ENCODE data around the gene DHRS12. TPM values are rescaled to one million over a fixed set of nuclear protein-coding genes. Genes with fewer than 3 reads are reported as not detected.

Gene DHRS12
- total RNA-seq, 6 experiments from 2014 or later: 10.2 to 17.6 (median 12.4) TPM

GRCh38 chr13:51727634-51728274, 76.2 kb downstream of the DHRS12 start:
- H3K9me3 ChIP-seq: no peaks in the 10 kb centered on the region
- H3K4me3 ChIP-seq: peak overlapping the region in 1 of 3 donors; percentile 4
- WGBS (ENCODE audit: insufficient coverage, low coverage, low lambda C conversion rate, missing lambda C conversion rate): 24% methylated on average over 8 of the region's 8 CpGs
- H3K27me3 ChIP-seq: no peaks in the 10 kb centered on the region
- TF ChIP-seq POLR2A (IDR thresholded peaks at IDR 0.05): no peak
- TF ChIP-seq CTCF (IDR thresholded peaks at IDR 0.05): no peak
- H3K36me3 ChIP-seq: no peaks in the 10 kb centered on the region
- peaks cover 0 to 46% (median 17%) of the 10 kb centered on the region in 4 donors for H3K4me1 ChIP-seq
- DNase-seq (no peak), ATAC-seq (peak; percentile 46 to 56 (median 53))
- intact Hi-C loops (cut with DNase I): no loop called here
- peak overlapping the region; percentile 53 to 78 (median 65) for H3K27ac ChIP-seq

DNA sequence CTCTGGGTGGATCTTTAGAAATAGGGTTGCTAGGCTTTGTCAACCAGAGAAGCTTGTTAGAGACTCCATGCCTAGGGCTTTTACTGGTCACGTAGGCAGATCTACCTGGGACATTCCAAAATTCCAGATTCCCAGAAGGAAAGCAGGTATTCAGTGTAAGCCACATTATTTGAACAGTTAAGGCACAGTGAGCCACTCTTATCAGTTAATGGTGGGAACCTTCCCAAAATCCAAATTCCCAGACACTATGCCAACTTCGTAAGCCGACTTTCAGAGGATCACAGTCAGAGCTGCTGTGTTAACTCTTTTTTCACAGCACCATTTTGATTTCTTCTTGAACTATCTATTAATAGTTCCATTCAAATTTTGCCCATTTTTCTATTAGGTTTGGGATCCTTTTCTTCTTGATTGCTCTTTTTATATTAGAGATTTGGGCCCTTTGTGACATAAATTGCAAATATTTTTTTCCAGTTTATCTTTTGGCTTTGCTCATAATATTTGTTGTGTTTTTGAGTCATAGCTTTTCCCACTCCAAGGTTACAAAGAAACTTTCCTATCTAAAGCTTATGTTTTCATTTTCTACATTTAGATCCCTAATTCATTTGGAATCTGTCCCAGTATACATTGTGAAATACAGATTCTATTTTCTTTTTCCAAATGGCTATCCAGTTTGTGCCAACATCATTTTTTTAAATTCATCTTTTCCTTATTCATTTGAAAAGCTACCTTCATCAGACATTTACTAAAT, 77.3 kb downstream of the DHRS12 start:
- no peak for DNase-seq
- H3K27ac ChIP-seq: peak overlapping the region in 2 of 3 donors; percentile 65 to 78
- no peaks in the 10 kb centered on the region for H3K9me3 ChIP-seq
- peak; percentile 64 to 83 (median 77) for ATAC-seq
- TF ChIP-seq POLR2A (IDR thresholded peaks at IDR 0.05) (no peak), CTCF (IDR thresholded peaks at IDR 0.05) (no peak)
- WGBS (ENCODE audit: insufficient coverage, low coverage, low lambda C conversion rate, missing lambda C conversion rate): 16% methylated on average over 3 of the region's 3 CpGs
- peaks cover 0 to 40% (median 14%) of the 10 kb centered on the region in 4 donors for H3K4me1 ChIP-seq
- no peaks in the 10 kb centered on the region for H3K36me3 ChIP-seq
- H3K4me3 ChIP-seq: no peak overlapping the region
- intact Hi-C loops (cut with DNase I): no loop called here
- no peaks in the 10 kb centered on the region for H3K27me3 ChIP-seq

DNA sequence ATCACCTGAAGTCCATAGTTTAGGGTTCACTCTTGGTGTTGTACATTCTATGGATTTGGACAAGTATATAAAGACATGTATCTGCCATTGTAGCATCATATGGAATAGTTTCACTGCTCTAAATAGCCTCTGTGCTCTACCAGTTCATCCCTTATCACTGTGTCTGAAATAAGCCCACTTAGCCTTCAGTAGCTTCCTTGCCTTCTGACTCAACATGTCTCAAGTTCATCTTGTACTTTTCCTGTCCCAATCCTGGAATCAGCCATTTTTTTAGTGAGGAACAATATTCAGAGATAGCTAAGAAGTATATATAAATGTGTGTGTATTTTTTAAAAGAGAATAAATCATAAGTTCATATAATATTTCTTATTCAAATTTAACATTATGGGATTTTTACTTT, 79.2 kb downstream of the DHRS12 start:
- peaks cover 0 to 32% (median 10%) of the 10 kb centered on the region in 4 donors for H3K4me1 ChIP-seq

DNA sequence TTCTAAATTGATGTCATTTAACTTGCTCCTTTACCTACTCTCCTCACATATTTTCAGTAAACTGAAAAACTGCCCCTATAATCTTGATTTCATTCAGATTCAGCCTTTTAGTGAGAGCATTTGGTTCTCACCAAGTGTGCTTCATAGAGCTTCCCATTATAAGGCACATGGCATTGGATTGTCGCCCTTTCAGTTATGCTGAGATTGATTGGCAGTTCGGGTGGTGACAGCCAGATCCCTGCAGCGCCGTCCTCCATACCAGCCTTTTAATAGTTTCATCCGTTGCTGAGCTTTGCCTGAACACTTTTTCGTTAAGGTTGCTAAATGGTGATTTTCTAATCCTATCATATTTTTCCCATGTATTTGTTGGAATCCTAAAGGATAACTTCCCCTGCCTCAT, 80.4 kb downstream of the DHRS12 start:
- ATAC-seq: no peak

More for the DNA sequence above, 79.2 kb downstream of the DHRS12 start:
- DNase-seq (no peak), ATAC-seq (no peak)
- Histone ChIP-seq H3K9me3 (no peaks in the 10 kb centered on the region), H3K27me3 (no peaks in the 10 kb centered on the region), H3K4me3 (no peak overlapping the region), H3K27ac (no peak overlapping the region), H3K36me3 (peaks cover 0 to 2% (median 0%) of the 10 kb centered on the region in 4 donors)
- intact Hi-C loops (cut with DNase I): no loop called here
- TF ChIP-seq POLR2A (IDR thresholded peaks at IDR 0.05) (no peak), CTCF (IDR thresholded peaks at IDR 0.05) (no peak)

More for the DNA sequence above, 80.4 kb downstream of the DHRS12 start:
- no peaks in the 10 kb centered on the region for H3K27me3 ChIP-seq
- intact Hi-C loops (cut with DNase I): no loop called here
- H3K36me3 ChIP-seq: peaks cover 0 to 2% (median 0%) of the 10 kb centered on the region in 4 donors
- no peak overlapping the region for H3K27ac ChIP-seq
- WGBS (ENCODE audit: insufficient coverage, low coverage, low lambda C conversion rate, missing lambda C conversion rate): 90% methylated on average over 6 of the region's 6 CpGs
- H3K9me3 ChIP-seq: no peaks in the 10 kb centered on the region
- DNase-seq: no peak
- peaks cover 0 to 23% (median 9%) of the 10 kb centered on the region in 4 donors for H3K4me1 ChIP-seq
- H3K4me3 ChIP-seq: no peak overlapping the region
- TF ChIP-seq POLR2A (IDR thresholded peaks at IDR 0.05): no peak
- TF ChIP-seq CTCF (IDR thresholded peaks at IDR 0.05): no peak

Data from right lobe of liver (tissue), 6 donors.